ENCODE results near the gene SLC45A2. TPM values are rescaled to one million over a fixed set of nuclear protein-coding genes. Genes with fewer than 3 reads are reported as not detected.

SLC45A2 gene
- total RNA-seq, 1 donor from 2014 or later = not detected

DNA sequence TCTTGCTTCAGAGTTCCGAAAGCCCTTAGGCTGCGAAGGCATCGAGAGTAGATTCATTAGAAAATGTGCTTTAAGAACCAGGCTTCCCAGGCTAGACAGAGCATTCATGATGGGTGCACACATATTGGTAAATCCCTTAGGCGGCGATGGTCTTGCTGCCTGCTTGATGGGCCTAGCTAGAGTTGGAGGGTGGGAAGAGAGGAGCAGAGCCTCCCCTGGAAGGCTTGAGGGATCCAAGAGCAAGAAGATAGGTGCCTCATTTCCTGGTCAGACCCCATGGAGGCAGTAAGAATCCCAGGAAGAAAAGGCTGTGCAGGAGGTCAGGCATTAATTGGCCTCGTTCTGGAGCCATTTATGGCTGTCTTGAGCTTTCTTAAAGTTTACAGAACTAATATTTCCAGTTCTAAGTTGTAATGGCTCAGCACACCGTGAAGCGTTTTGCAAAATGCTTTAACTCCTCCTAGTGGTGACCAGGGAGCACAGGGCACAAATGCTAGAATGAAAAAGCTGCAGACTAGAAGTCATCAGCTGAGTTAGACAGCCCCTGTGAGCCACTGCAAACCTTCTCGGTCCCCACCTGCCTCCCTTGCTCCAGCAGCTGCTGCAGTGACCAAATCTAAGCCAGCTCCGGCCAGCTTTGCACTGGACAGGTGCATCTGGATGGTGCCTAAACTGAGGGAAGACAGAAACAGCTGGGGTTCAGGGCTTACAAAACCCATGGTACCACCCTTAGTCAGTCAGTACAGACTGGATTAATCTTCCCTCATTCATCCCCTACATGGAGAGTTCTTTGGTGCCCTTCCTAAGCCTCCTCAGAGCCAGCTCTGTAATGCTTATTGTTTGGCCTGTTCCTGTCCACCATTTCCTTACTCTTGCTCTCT, 14.7 kb downstream of the SLC45A2 start:
- no peak overlapping the region for H3K4me2 ChIP-seq
- Mint-ChIP-seq H3K27me3 (ENCODE audit: insufficient read depth, low read depth) (no peaks in the 10 kb centered on the region), H3K36me3 (no peaks in the 10 kb centered on the region), H3K4me3 (no peak overlapping the region), H3K4me1 (peaks cover 3% of the 10 kb centered on the region), H3K27ac (no peak overlapping the region), H3K9me3 (no peaks in the 10 kb centered on the region)
- H3K9ac ChIP-seq = no peak overlapping the region
- H3K9me3 ChIP-seq (ENCODE audit: low read depth) = no peaks in the 10 kb centered on the region
- no peaks in the 10 kb centered on the region for H4K20me1 ChIP-seq (ENCODE audit: low read depth)
- H3K79me2 ChIP-seq (ENCODE audit: low read depth) = no peaks in the 10 kb centered on the region
- peak overlapping the region; percentile 87 for H2AFZ ChIP-seq (replicated peaks)
- peak; percentile 64 for DNase-seq (ENCODE audit: low spot score)
- no peaks in the 10 kb centered on the region for H3K36me3 ChIP-seq
- H3K27me3 ChIP-seq = no peaks in the 10 kb centered on the region
- H3K27ac ChIP-seq = no peak overlapping the region
- H3K4me1 ChIP-seq = peaks cover 12% of the 10 kb centered on the region
- no peak for TF ChIP-seq EZH2phosphoT487 (IDR thresholded peaks at IDR 0.05)
- TF ChIP-seq, protein P1, sequence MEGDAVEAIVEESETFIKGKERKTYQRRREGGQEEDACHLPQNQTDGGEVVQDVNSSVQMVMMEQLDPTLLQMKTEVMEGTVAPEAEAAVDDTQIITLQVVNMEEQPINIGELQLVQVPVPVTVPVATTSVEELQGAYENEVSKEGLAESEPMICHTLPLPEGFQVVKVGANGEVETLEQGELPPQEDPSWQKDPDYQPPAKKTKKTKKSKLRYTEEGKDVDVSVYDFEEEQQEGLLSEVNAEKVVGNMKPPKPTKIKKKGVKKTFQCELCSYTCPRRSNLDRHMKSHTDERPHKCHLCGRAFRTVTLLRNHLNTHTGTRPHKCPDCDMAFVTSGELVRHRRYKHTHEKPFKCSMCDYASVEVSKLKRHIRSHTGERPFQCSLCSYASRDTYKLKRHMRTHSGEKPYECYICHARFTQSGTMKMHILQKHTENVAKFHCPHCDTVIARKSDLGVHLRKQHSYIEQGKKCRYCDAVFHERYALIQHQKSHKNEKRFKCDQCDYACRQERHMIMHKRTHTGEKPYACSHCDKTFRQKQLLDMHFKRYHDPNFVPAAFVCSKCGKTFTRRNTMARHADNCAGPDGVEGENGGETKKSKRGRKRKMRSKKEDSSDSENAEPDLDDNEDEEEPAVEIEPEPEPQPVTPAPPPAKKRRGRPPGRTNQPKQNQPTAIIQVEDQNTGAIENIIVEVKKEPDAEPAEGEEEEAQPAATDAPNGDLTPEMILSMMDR (IDR thresholded peaks at IDR 0.05) = peak; percentile 78
- TF ChIP-seq EZH2 (IDR thresholded peaks at IDR 0.05) = no peak
- no peaks in the 10 kb centered on the region for H3F3A ChIP-seq (ENCODE audit: low read depth)
- H3K4me3 ChIP-seq = no peak overlapping the region

DNA sequence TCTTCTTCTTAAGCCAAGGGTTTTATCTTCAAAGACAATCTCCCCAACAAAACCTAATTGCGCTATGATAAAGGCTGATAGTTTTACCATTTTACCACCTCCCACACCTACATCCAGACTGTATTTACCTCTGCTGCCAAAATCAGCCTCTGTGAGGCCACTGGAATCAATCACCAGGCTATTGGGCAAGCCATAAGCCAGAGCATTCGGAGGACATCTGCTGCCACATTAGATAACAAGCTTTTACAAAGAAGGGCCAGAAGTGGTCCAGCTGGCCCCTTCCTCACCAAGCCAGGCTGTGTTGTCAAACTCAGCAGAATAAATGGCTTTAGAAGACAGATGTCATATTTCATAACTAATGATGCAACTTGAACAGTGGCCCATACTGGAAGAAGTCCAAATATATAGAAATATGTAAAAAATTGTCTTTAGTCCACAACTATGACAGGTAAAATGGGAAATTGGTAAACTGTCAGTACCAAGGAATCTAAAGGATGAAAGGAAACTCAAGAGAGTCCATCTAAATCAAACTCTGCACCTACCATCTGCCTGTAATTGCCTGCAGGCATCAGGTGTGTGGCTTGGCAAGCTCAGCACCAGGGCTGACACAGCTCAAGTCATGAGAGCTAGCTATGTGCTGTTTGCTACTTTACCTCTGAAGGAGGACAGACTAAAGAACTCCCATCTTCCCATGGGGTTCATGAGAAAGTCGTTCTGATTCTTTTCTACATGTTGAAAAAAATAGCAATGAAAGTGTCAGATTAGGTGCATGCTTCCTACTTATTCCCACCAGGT, 16.1 kb downstream of the SLC45A2 start:
- Histone ChIP-seq H3K4me2 (no peak overlapping the region), H3K9me3 (ENCODE audit: low read depth) (no peaks in the 10 kb centered on the region), H3F3A (ENCODE audit: low read depth) (no peaks in the 10 kb centered on the region), H3K27ac (no peak overlapping the region), H3K9ac (no peak overlapping the region), H3K36me3 (no peaks in the 10 kb centered on the region), H2AFZ (replicated peaks) (no peak overlapping the region), H3K79me2 (ENCODE audit: low read depth) (no peaks in the 10 kb centered on the region), H3K27me3 (no peaks in the 10 kb centered on the region), H4K20me1 (ENCODE audit: low read depth) (no peaks in the 10 kb centered on the region), H3K4me1 (peaks cover 10% of the 10 kb centered on the region), H3K4me3 (no peak overlapping the region)
- no peak for DNase-seq (ENCODE audit: low spot score)
- Mint-ChIP-seq H3K27me3 (ENCODE audit: insufficient read depth, low read depth) (no peaks in the 10 kb centered on the region), H3K9me3 (no peaks in the 10 kb centered on the region), H3K36me3 (no peaks in the 10 kb centered on the region), H3K4me3 (no peak overlapping the region), H3K27ac (no peak overlapping the region), H3K4me1 (peaks cover 3% of the 10 kb centered on the region)
- TF ChIP-seq EZH2 (IDR thresholded peaks at IDR 0.05) = no peak
- TF ChIP-seq EZH2phosphoT487 (IDR thresholded peaks at IDR 0.05) = no peak
- TF ChIP-seq, protein P1 (IDR thresholded peaks at IDR 0.05) = no peak

DNA sequence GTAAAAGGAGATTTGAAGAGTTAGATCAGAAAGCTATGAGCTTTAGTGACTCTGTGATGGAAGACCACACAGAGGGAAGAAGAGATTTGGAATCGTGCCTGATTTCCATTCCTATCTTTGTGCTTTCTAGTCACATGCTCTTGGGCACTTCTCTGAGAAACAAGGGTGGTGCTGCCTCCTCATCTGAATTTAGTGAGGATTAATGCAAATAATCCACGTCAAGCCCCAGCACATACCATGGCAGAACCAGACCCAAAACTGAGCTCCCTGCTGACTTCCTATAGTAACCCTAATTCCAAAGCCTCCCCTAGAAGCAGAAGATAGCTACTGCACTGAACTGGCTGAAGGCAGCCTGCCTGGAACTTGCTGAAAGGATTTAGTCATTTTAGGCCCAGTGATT, 17.7 kb downstream of the SLC45A2 start:
- Histone ChIP-seq H3K27me3 (no peaks in the 10 kb centered on the region), H3K36me3 (no peaks in the 10 kb centered on the region), H3K79me2 (ENCODE audit: low read depth) (no peaks in the 10 kb centered on the region), H3K9me3 (ENCODE audit: low read depth) (no peaks in the 10 kb centered on the region), H4K20me1 (ENCODE audit: low read depth) (no peaks in the 10 kb centered on the region), H3F3A (ENCODE audit: low read depth) (no peaks in the 10 kb centered on the region), H3K27ac (no peak overlapping the region), H3K4me2 (no peak overlapping the region), H3K9ac (no peak overlapping the region), H2AFZ (replicated peaks) (peak overlapping the region; percentile 35), H3K4me1 (peaks cover 5% of the 10 kb centered on the region), H3K4me3 (no peak overlapping the region)
- no peak for DNase-seq (ENCODE audit: low spot score)
- no peaks in the 10 kb centered on the region for H3K27me3 Mint-ChIP-seq (ENCODE audit: insufficient read depth, low read depth)
- H3K9me3 Mint-ChIP-seq = no peaks in the 10 kb centered on the region
- H3K4me3 Mint-ChIP-seq = no peak overlapping the region
- peaks cover 3% of the 10 kb centered on the region for H3K4me1 Mint-ChIP-seq
- H3K27ac Mint-ChIP-seq = no peak overlapping the region
- TF ChIP-seq, protein P1 (IDR thresholded peaks at IDR 0.05) = no peak
- no peak for TF ChIP-seq EZH2phosphoT487 (IDR thresholded peaks at IDR 0.05)
- no peak for TF ChIP-seq EZH2 (IDR thresholded peaks at IDR 0.05)
- H3K36me3 Mint-ChIP-seq = no peaks in the 10 kb centered on the region
